AG09319 (cell line): ENCODE data around the gene SULT1A1.
"Not testable (repeated sequence)": the region's sequence is repeated elsewhere in the genome, so short reads cannot be mapped to it uniquely, and the experiment has no call there.

ENCODE experiments used
- DNase-seq: peaks from one replicate; pipeline ENCODE4 v3.0.0-alpha.2; 2010; ENCODE audit warnings: low read depth; ENCODE audit errors: extremely low read depth
- TF ChIP-seq, protein P1 (sequence below): IDR thresholded peaks from 2 replicates; pipeline ENCODE4 v1.5.1; 2011; ENCODE audit warnings: low read depth, mild to moderate bottlenecking, inconsistent platforms, low read length, moderate library complexity

Gene SULT1A1

DNA sequence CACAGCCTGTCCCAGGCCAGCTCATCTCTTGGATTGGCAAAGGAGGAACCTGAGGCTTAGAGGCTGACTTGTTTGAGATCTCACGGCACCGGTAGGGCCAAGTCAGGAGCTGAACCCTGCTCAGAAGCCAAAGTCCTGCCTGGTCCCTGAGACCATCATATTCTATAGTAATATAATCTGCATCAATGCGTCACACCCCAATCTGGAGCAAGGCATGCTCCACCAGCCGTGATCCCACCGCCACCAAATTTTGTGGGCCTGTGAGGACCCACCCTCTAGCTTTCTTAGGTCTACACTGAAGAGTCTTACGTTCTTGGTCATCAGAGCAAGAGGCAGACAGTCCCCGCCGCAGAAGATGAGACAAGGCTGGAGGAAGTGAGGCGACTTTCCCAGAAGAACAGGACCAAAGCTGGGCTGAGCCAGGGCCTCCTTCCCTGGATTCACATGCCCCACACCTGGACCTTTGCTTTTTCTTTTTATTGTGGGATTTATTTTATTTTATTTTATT, 2.7 kb downstream of the SULT1A1 start:
- no peak for DNase-seq
- TF ChIP-seq, protein P1, sequence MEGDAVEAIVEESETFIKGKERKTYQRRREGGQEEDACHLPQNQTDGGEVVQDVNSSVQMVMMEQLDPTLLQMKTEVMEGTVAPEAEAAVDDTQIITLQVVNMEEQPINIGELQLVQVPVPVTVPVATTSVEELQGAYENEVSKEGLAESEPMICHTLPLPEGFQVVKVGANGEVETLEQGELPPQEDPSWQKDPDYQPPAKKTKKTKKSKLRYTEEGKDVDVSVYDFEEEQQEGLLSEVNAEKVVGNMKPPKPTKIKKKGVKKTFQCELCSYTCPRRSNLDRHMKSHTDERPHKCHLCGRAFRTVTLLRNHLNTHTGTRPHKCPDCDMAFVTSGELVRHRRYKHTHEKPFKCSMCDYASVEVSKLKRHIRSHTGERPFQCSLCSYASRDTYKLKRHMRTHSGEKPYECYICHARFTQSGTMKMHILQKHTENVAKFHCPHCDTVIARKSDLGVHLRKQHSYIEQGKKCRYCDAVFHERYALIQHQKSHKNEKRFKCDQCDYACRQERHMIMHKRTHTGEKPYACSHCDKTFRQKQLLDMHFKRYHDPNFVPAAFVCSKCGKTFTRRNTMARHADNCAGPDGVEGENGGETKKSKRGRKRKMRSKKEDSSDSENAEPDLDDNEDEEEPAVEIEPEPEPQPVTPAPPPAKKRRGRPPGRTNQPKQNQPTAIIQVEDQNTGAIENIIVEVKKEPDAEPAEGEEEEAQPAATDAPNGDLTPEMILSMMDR = no peak

DNA sequence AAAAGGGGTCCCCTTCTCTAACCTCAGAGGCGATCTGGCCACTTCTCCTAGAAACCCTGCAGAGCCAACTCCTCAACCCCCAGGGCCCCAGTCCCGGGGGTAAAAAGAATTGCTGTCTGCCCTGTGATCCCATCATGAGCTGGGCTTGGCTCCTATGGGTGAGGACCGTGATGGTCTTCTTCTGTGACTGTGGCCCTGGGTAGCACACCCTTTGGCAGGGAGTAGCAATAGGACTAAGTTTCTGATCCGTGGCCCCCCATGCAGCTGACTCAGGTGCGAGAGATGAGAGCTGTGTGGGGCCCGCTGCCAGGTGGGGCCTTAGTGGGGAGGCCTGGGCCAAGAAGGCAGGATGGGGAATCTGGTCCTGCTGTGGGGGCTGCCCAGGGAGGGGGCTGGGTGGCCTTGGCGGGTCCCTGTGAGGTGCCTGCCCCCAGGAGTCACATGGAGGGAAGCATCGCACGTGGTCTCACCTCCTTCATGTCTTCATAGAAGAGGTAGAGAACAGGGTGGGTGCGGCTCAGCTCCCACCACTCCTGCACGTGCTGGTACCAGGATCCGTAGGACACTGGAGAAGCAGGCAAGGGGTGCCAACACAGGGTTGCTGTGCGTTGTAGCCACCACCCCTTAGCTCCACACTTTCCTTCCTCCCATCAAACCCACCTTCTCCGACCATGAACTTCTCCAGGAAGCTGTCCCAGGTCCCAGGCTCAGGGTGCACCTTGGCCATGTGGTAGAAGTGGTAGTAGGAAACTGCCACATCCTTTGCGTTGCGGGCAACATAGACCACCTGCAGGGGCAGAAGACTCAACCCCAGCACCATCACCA, 3.3 kb downstream of the SULT1A1 start:
- TF ChIP-seq, protein P1 = no peak
- DNase-seq = no peak

DNA sequence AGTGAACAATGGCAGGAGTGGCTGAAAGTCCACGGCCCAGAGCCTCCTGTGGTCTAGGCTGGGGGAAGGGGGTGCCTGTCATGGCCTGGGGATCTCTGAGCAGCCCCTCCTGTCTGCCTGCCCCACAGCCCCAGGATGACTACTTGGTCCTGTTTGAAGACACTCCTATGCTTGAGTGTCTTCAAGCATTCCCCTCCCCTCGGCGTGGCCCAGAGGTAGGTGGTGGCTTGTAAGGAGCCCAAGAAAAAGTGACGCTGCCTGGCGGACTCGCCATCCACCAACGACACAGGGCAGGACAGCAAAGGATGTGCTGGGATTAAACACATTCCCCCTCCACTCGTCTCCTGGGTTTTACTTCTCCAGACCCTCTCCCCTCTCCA, 5.7 kb downstream of the SULT1A1 start:
- TF ChIP-seq, protein P1 = no peak
- DNase-seq = no peak

DNA sequence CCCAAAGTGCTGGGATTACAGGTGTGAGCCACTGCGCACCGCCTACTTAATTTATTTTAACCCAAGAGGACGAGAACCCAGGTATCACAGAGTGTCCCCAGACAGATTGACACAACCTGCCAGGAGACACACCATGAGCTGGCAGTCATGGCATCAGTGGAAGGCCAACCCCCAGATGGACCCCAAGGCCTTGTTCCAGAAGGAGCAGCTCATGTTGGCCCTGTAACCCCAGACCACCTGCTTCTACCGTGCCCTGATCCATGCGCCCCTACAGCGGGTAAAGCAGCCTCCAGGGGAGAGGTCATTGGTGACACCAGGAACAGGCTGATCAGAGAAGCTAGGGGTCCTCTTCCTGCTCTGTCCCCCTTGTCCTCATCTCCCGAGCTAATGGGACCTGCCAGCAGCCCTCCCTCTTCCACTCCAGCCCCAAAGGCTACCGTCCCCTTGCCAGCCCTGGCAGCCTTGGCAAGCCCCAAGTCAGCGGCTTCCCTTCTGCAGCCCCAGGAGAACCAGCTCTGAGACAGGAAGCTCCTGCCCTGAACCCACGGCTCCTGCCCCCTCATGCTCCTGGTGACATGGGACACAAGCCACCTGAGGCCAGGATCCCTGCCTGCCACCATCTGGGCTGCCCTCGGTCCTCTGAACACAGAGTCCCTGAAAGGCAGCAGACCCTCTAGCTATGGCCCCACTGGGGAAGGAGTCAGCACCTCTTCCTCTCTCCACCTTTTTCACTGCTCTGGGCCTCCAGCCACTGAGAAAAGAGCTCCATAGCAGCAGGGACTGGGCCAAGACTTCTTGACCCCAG, 6.3 kb downstream of the SULT1A1 start:
- TF ChIP-seq, protein P1 = no peak
- DNase-seq = no peak

DNA sequence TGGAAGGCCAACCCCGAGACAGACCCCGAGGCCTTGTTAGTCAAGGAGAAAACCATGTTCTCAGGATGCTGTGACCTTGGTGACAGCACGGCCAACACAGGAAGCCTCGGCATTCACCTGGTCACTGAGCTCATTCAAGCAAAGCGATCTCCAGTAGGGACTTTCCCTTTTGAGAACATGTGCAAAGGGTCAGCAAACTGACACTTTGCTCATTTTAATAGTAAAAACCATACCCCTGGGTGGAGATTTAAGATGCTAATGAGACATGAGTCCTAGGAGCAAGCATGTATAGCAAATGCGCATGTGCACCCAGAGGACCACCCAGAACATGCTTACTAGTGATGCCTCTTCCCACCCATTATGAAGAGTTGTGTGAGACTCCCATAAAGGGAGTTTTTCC, 7.3 kb downstream of the SULT1A1 start:
- no peak for DNase-seq

DNA sequence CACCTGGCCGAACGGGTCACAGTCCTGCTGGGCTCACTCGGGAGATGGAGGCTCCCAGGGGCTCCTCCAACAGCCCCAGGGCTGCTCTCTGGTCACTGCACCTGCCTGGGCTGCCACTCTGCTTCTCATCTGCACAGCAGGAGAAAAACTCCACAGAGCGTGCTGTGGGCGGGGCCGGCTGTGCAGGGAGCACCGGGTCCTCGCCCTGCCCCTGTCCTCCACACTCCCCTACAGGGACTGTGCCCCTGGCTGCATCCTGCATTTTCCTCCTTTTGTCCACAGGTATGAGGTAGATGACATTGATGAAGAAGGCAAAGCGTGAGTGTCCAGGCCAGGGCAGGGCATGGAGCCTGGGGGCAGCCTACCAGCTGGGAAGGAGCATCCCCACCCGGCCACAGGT, 7.8 kb downstream of the SULT1A1 start:
- DNase-seq = not testable (repeated sequence)

More for the DNA sequence above, 7.3 kb downstream of the SULT1A1 start:
- TF ChIP-seq, protein P1 = no peak

DNA sequence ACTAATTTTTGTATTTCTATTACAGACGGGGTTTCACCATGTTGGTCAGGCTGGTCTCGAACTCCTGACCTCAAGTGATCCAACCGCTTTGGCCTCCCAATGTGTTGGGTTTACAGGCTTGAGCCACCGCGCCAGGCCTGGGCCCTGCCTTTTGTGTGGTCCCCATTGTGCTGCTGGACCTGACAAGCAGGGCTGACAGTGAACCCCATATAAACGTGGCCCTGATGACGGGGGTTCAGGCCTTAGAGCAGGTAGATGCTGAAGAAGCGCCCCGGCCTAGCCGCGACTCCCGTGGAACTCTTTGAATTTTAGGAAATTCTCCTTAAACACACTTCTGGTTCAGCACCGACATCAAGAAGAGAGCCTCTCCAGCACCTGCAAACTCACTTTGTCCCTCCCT, 8.3 kb downstream of the SULT1A1 start:
- not testable (repeated sequence) for DNase-seq

DNA sequence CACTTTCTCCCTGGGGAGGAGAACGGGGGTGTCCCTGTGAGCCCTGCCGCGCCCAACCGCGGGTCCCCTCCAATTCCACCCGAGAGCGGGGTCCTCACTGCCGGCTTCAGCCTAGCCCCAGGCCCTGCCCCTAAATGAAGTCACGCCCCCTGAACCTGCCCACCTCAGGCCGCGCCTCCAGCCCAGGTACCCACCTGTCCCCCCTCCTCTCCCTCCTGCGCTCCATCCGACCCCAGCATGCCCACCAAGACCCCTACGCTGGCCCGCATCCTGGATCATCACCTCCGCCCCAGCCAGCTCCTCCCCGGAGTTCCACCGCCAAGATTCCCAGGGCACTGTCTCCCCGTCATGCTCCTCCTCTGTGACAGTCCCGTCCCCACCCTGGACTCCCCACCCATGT, 8.9 kb downstream of the SULT1A1 start:
- DNase-seq = not testable (repeated sequence)

DNA sequence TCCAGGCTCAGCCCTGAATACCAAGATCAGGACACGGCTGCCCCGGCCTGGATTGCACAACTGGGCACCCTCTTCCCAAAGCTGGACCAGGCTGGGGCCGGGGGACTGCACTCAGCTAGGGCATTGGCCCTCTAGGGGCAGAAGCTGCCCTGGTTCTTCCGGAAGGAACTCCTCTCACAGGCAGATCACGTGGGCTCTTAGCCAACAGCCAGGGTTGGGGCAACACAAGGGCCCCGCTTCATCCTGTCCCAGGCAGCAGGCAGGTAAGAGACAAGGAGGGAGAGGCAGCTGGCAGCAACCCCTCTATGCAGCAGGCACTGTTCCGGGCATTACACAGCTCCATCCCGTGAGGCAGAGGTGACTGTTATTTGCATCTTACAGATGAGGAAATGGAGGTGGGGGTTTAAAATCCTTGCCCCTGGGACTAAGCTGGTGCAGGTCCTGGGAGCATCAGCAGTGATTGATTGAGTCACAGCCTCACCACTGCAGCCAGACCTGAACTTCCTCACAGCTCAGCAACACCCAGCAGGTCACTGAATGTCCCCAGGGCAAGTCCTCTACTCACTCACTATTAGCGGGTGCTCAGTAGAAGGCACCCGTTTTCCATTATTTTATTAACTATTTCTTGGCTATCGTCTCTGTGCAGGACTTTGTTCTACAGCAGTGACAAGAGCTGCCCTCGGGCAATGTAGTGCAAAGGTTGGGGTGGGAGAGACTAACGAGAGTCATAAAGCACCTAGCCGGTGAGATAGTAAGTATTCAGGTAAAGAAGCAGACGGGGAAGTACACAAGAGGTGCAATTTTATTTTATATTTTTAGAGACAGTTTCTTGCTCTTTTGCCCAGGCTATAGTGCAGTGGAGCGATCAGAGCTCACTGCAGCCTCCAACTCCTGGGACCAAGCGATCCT, 10.2 kb downstream of the SULT1A1 start:
- DNase-seq = not testable (repeated sequence)
